ENCODE data around the gene CCDC182. TPM values are rescaled to one million over a fixed set of nuclear protein-coding genes. Genes with fewer than 3 reads are reported as not detected.

The CCDC182 gene
- total RNA-seq, 4 donors from 2014 or later: not detected

DNA sequence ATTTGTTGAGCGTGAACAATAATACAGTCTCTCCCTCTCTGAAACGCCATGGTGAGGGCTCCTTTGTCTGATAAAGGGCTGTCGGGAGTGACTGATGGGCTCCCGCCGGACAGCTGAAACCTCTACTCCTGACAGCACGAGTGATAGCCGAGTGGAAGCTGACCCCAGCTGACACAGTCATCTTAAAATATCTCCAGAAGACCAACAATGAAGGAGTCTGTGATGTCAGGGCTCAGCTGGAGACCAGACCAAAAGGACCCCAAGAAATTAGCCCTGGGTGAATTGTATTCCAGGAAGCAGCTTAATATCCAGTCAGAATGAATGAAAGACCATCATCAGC, 22.4 kb downstream of the CCDC182 start:
- Histone ChIP-seq H3K27me3 (peaks cover 9% of the 10 kb centered on the region), H3K36me3 (no peaks in the 10 kb centered on the region), H3K27ac (no peak overlapping the region), H3K4me3 (no peak overlapping the region), H3K4me1 (no peaks in the 10 kb centered on the region), H3K9me3 (no peaks in the 10 kb centered on the region)
- no peak for DNase-seq
- 76 to 87% methylated on average over 4 to 7 of the region's 7 CpGs for WGBS, 2 donors (ENCODE audit: low coverage in 1 of 2)
- in situ Hi-C loops (cut with MboI; ENCODE audit: low pct_ligation_motif_present in 1 of 4, low pct_unique_long_range_greater_than_20kb in 1 of 4, low sequenced_read_pairs in 3 of 4): no loop called here
- TF ChIP-seq CTCF (IDR thresholded peaks at IDR 0.05) (no peak), EP300 (IDR thresholded peaks at IDR 0.05; ENCODE audit: low read depth) (no peak), POLR2AphosphoS5 (IDR thresholded peaks at IDR 0.05) (no peak), POLR2A (IDR thresholded peaks at IDR 0.05) (no peak)
- intact Hi-C loops (cut with DNase I; ENCODE audit: low total_unique reads): no loop called here

DNA sequence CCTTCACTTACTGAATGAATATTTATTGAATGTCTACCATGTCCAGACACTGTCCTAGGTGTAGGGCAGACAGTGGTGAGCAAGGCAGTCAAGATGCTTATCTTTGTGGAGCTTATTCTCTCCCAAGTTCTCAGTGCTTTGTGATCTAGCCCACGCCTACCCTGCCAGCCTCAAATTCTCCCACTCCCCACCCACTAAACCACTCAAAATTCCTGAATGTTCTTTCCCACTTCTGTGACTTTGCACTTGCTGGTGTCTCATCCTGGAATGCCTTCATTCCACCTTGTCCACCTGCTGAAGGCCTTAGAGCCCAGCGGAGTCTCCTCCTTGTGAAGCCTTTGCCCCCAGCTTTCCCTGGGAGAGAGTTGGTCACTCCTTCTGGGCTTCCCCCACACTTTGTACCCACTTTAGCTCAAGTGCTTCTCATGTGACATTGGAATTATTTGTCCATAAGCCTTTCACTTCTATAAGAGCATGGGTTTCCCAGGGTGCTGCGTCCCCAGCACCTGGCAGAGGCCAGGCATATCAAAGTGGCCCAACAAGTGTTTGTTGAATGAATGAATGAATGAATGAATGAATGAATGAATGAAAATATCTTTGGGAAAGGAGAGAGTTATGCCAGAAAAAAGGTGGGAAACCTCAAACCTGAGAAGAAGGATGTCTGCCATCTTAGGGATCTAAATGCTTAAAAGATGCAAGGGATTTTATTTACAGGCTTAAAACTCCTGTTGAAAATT, 23.0 kb downstream of the CCDC182 start:
- Histone ChIP-seq H3K4me1 (no peaks in the 10 kb centered on the region), H3K36me3 (no peaks in the 10 kb centered on the region), H3K27ac (no peak overlapping the region), H3K27me3 (peaks cover 15% of the 10 kb centered on the region), H3K4me3 (no peak overlapping the region), H3K9me3 (no peaks in the 10 kb centered on the region)
- intact Hi-C loops (cut with DNase I; ENCODE audit: low total_unique reads) (no loop called here), in situ Hi-C loops (cut with MboI; ENCODE audit: low pct_ligation_motif_present in 1 of 4, low pct_unique_long_range_greater_than_20kb in 1 of 4, low sequenced_read_pairs in 3 of 4) (no loop called here)
- TF ChIP-seq POLR2A (IDR thresholded peaks at IDR 0.05): no peak
- TF ChIP-seq EP300 (IDR thresholded peaks at IDR 0.05; ENCODE audit: low read depth): no peak
- TF ChIP-seq POLR2AphosphoS5 (IDR thresholded peaks at IDR 0.05): no peak
- TF ChIP-seq CTCF (IDR thresholded peaks at IDR 0.05): no peak
- no peak for DNase-seq
- WGBS, 2 donors (ENCODE audit: low coverage in 1 of 2): 94 to 98% methylated on average over 3 of the region's 3 CpGs

GRCh38 chr17:57720386-57721035, 24.6 kb downstream of the CCDC182 start:
- intact Hi-C loops (cut with DNase I; ENCODE audit: low total_unique reads) (no loop called here), in situ Hi-C loops (cut with MboI; ENCODE audit: low pct_ligation_motif_present in 1 of 4, low pct_unique_long_range_greater_than_20kb in 1 of 4, low sequenced_read_pairs in 3 of 4) (no loop called here)
- Histone ChIP-seq H3K27me3 (peaks cover 29% of the 10 kb centered on the region), H3K4me1 (no peaks in the 10 kb centered on the region), H3K9me3 (no peaks in the 10 kb centered on the region), H3K36me3 (no peaks in the 10 kb centered on the region), H3K27ac (no peak overlapping the region), H3K4me3 (no peak overlapping the region)
- WGBS, 2 donors (ENCODE audit: low coverage in 1 of 2): 84% methylated on average over 2 of the region's 2 CpGs; no CpG with 5 or more reads in 1 of the 2 donors
- no peak for DNase-seq
- no peak for TF ChIP-seq POLR2AphosphoS5 (IDR thresholded peaks at IDR 0.05)
- no peak for TF ChIP-seq CTCF (IDR thresholded peaks at IDR 0.05)
- no peak for TF ChIP-seq POLR2A (IDR thresholded peaks at IDR 0.05)
- no peak for TF ChIP-seq EP300 (IDR thresholded peaks at IDR 0.05; ENCODE audit: low read depth)

DNA sequence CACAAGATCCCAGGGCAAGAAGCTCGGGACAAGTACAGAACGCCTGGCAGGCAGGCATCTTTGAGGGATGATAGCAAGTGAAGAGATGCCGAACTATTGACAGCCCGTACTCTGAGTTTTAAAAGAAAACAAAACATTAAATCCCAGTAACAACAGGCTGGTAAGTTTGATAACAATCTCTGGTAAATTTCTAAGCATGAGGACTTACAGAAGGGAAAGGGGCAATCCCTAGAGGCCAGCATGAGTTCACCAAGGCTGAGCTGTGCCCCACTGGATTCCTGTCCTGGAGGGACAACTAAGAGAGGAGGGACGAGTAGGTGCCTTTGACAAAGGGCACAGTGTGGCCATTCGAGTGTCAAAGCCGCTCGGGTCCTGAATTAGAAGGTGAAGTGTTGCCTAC, 26.2 kb downstream of the CCDC182 start:
- intact Hi-C loops (cut with DNase I; ENCODE audit: low total_unique reads): no loop called here
- Histone ChIP-seq H3K4me1 (no peaks in the 10 kb centered on the region), H3K36me3 (no peaks in the 10 kb centered on the region), H3K27ac (no peak overlapping the region), H3K4me3 (no peak overlapping the region), H3K9me3 (no peaks in the 10 kb centered on the region), H3K27me3 (peaks cover 39% of the 10 kb centered on the region)
- in situ Hi-C loops (cut with MboI; ENCODE audit: low pct_ligation_motif_present in 1 of 4, low pct_unique_long_range_greater_than_20kb in 1 of 4, low sequenced_read_pairs in 3 of 4): no loop called here
- 74 to 78% methylated on average over 5 to 8 of the region's 8 CpGs for WGBS, 2 donors (ENCODE audit: low coverage in 1 of 2)
- no peak for DNase-seq
- no peak for TF ChIP-seq CTCF (IDR thresholded peaks at IDR 0.05)
- no peak for TF ChIP-seq EP300 (IDR thresholded peaks at IDR 0.05; ENCODE audit: low read depth)
- TF ChIP-seq POLR2AphosphoS5 (IDR thresholded peaks at IDR 0.05): no peak
- no peak for TF ChIP-seq POLR2A (IDR thresholded peaks at IDR 0.05)

Measured in transverse colon (tissue), 4 donors.